Measurements from ENCODE around the gene C2orf42.
"Not testable (repeated sequence)": the region's sequence is repeated elsewhere in the genome, so short reads cannot be mapped to it uniquely, and the experiment has no call there.

Gene C2orf42

GRCh38 chr2:70190418-70191243 lies at the start of gene C2orf42:
C2orf42 (minus strand) TSS chr2:70191019; CDS start chr2:70181985, 9,034 bp downstream.
- peak; percentile 99 for DNase-seq

- DNase-seq, result no peak
These were observed 49.8 kb upstream of the C2orf42 start for GRCh38 chr2:70240599-70240998.

- no peak for DNase-seq
These were observed 43.1 kb upstream of the C2orf42 start for GRCh38 chr2:70233926-70234325.

- DNase-seq, result no peak
These were observed 36.0 kb upstream of the C2orf42 start for GRCh38 chr2:70226781-70227180.

GRCh38 chr2:70223305-70223704 lies 32.5 kb upstream of the C2orf42 start:
- DNase-seq, result not testable (repeated sequence)

- no peak for DNase-seq
These were observed 24.2 kb upstream of the C2orf42 start for GRCh38 chr2:70214953-70215549.

- no peak for DNase-seq
These were observed 23.5 kb upstream of the C2orf42 start for GRCh38 chr2:70214365-70214764.

GRCh38 chr2:70212298-70212932 lies 21.6 kb upstream of the C2orf42 start:
- DNase-seq, result no peak

GRCh38 chr2:70211595-70211994 lies 20.8 kb upstream of the C2orf42 start:
- DNase-seq, result no peak

- no peak for DNase-seq
These were observed 13.6 kb upstream of the C2orf42 start for GRCh38 chr2:70204452-70204851.

GRCh38 chr2:70203086-70203485 lies 12.3 kb upstream of the C2orf42 start:
- DNase-seq, result no peak

- DNase-seq, result no peak
These were observed 11.5 kb upstream of the C2orf42 start for GRCh38 chr2:70202236-70202806.

- DNase-seq, result no peak
These were observed 11.0 kb upstream of the C2orf42 start for GRCh38 chr2:70201831-70202230.

GRCh38 chr2:70201225-70201768 lies 10.5 kb upstream of the C2orf42 start:
- no peak for DNase-seq

- DNase-seq, result no peak
These were observed 8.6 kb upstream of the C2orf42 start for GRCh38 chr2:70199320-70199864.

GRCh38 chr2:70192516-70192915 lies 1.7 kb upstream of the C2orf42 start:
- DNase-seq, result no peak

- no peak for DNase-seq
These were observed 471 bp upstream of the C2orf42 start for GRCh38 chr2:70191244-70191735.

GRCh38 chr2:70188460-70188859 lies 2.4 kb downstream of the C2orf42 start:
- DNase-seq, result no peak

- not testable (repeated sequence) for DNase-seq
These were observed 3.6 kb downstream of the C2orf42 start for GRCh38 chr2:70187170-70187569.

GRCh38 chr2:70182689-70183088 lies 8.1 kb downstream of the C2orf42 start:
- no peak for DNase-seq

GRCh38 chr2:70181363-70181956 lies 9.4 kb downstream of the C2orf42 start:
- no peak for DNase-seq

- no peak for DNase-seq
These were observed 17.3 kb downstream of the C2orf42 start for GRCh38 chr2:70173520-70173919.
